NCI-H1092 (cell line): ENCODE results near the gene MECR.
"Not testable (repeated sequence)": the region's sequence is repeated elsewhere in the genome, so short reads cannot be mapped to it uniquely, and the experiment has no call there.

Experiments used
- DNase-seq: peaks from one replicate; lab custom pipeline; 2025; lab: John Stamatoyannopoulos, UW

Gene MECR

GRCh38 chr1:29235955-29236711, 5.4 kb upstream of the MECR start, which contains the start of gene PTPRU:
PTPRU (plus strand) TSS chr1:29236522; CDS start chr1:29236645, 123 bp downstream.
- peak; percentile 57 for DNase-seq

DNA sequence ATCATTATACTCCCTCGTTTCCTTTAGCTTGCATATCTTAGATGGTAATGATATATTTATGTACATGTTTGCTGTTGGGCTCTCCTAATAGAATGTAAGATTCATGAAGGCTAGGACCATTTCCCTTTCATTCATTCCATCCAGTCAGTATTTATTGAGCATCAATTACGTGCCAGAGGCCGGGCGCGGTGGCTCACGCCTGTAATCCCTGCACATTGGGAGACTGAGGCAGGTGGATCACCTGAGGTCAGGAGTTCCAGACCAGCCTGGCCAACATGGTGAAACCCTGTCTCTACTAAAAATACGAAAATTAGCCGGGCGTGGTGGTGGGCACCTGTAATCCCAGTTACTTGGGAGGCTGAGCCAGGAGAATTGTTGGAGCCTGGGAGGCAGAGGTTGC, 4.1 kb upstream of the MECR start:
- DNase-seq, result not testable (repeated sequence)

- no peak for DNase-seq
These were observed 3.7 kb upstream of the MECR start for GRCh38 chr1:29234471-29234870.

- DNase-seq, result no peak
These were observed 3.0 kb upstream of the MECR start for GRCh38 chr1:29233693-29234092.

- no peak for DNase-seq
These were observed 1.7 kb upstream of the MECR start for GRCh38 chr1:29232387-29232786.

DNA sequence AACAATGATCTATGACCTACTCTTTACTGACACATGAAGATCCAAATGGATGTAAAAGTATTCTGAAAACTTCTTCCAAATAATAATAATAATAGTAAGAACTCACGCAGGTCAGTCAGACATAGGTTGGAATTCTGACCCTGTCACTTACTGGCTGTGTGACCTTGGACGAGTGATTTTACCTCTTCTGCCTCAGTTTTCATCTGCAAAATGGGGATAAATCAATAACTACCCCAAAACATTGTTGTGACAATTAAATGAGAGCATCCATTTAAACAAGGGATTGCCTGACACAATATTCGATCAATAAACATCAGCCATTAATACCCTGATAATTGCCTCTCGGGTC, 556 bp downstream of the MECR start:
- no peak for DNase-seq

GRCh38 chr1:29227511-29227910, 3.2 kb downstream of the MECR start:
- no peak for DNase-seq

GRCh38 chr1:29225361-29225760, 5.4 kb downstream of the MECR start:
- DNase-seq, result no peak

DNA sequence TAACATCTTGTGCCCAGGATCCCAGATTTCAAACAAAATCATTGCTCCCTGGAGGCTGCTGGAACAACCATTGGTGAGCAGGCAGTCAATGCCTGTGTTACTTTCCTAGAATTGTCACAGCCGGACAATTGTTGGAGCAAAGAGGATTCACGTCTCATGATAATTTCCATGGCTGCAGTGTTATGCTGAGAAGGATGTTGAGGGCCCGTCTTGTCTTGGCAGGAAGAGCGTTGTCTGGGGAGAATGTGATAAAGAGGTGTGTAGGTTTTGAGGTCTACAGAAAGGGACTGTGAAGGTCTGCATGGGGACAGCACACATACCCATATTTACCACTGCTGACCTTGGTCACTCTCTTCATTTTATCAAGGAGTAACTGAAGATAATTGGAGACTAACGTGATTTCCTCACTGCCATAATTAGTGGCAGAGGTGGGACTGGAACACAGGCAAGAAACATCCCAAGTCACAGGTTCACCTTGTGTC, 6.3 kb downstream of the MECR start:
- no peak for DNase-seq

DNA sequence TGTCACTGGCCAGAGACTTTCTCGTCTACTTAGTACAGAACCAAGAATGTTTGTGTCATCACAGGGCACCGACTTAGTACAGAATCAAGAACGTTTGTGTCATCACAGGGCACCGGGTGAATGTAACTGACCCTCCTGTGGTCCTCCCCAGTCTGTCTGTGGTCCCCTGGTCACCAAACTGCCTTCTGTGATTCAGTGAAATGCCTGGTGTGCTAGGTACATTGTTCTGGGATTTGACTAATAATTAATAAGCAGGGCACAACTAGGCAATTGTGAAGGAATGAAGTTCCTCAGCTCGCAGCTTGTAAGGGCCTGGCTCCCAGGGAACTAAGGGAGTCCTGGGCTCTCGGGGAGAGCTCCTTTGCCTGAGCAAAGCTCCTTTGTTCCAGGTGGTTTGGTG, 7.2 kb downstream of the MECR start:
- DNase-seq, result no peak

GRCh38 chr1:29222686-29223085, 8.0 kb downstream of the MECR start:
- DNase-seq, result no peak

DNA sequence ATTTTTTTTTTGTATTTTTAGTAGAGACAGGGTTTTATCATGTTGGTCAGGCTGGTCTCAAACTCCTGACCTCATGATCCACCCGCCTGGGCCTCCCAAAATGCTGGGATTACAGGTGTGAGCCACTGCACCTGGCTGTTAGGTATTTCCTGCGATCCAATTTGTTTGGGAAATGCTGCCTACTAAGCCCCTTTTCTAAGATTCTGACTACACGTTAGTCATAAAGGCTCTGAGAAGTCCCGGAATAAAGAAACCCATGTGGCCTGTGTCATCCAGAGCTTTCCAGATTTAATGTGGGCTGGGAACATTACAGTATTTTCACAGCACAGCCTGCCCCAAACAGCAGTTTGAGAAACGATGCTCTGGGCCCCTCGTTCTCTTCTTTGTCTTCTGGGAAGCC, 8.5 kb downstream of the MECR start:
- DNase-seq, result not testable (repeated sequence)

DNA sequence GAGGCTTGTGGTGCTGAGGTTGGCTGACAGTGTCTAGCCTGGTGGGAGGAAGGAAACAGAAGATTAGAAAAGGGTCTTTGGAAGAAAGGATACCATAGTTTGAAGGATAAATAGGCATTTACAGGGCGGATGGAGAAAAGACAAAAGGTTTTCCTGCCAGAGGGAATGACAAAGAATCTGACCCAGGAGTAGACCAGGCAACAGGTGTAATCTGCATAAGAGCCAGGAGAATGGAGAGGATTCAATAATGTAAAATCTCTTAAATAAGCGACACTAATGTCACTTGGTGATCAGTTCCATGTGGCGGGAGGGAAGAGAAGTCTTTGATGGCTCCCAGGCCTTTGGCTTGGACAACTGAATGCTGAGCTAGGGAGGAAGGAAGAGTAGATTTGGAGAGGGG, 9.4 kb downstream of the MECR start:
- DNase-seq, result no peak

GRCh38 chr1:29218223-29218622, 12.5 kb downstream of the MECR start:
- DNase-seq, result no peak

- no peak for DNase-seq
These were observed 13.1 kb downstream of the MECR start for GRCh38 chr1:29217633-29218032.

DNA sequence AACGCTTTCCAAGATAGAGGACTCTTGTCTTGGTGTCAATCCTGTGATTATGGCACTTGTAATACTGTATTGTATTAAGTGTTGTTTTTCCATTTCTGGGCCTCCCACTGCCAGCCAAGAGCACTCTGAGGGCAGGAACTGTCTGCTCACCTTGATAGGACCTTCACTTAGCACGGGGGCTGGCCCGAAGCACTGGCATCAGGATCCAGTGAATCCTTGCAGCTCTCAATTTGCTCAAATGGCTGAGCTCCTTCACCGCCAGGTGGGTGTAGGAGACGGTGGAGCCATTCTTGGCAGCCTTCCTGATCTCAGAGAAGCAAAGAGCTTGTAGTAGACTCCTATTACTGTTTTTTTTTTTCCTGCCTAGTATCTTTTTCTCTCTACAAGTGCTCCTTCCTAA, 17.7 kb downstream of the MECR start:
- no peak for DNase-seq

DNA sequence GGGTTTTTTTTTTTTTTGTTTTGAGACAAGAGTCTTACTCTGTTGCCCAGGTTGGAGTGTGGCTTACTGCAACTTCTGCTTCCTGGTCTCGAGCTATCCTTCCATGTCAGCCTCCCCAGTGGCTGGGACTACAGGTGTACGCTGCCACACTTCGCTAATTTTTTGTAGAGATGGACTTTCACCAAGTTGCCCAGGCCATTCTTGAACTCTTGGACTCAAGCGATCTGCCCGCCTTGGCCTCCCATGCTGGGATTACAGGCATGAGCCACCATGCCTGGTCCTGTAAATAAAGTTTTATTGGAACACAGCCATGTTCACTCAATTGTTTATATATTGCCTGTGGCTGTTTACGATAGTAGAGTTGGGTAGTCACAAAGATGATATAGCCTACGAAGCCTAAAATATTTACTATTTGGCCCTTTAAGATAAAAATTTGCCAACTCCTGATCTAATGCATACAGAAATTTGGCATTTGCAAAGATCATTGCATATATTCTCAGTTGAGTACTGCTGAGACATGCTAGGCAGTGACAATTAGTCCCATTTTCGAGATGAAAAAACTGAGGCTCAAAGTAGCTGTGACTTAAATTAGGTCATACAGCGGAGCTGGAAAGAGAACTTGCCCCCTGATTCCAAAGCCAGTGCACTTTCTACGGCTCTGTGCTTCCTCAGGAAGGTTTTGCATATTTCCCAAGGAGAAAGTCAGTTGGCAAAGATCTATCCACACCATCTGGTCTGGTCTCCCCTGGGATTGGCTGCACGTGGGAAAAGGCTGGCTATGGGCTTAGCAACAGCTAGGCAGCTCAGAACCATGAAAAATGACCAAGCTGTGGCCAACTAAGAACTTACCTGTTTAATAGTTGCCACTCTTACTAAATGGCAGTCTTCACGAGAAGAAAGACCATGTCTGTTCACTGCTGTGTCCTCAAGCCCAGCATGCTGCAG, 19.4 kb downstream of the MECR start:
- DNase-seq, result no peak

- no peak for DNase-seq
These were observed 20.3 kb downstream of the MECR start for GRCh38 chr1:29210278-29211085.

- no peak for DNase-seq
These were observed 21.6 kb downstream of the MECR start for GRCh38 chr1:29209173-29209572.

GRCh38 chr1:29208442-29208841, 22.3 kb downstream of the MECR start:
- DNase-seq, result no peak

- DNase-seq, result peak; percentile 91
These were observed 28.0 kb downstream of the MECR start for GRCh38 chr1:29202584-29203340.
